Stomach (tissue), 9 donors: ENCODE measurements around the gene PTPRS. TPM values are rescaled to one million over a fixed set of nuclear protein-coding genes. Genes with fewer than 3 reads are reported as not detected.

Experiments used
- DNase-seq, 2 donors: peaks; one replicate each; pipeline versions ENCODE4 v3.0.0 to v3.0.0-alpha.2; 2013 to 2019
- H3K27ac ChIP-seq, 5 donors: fragments of 200-600 bp in 4 of 5; sonication (generic) in 4 of 5; one replicate each; pipeline ENCODE4 v1.5.1; 2013 to 2019; ENCODE audit warnings: mild to moderate bottlenecking in 1 of 5, moderate library complexity in 1 of 5
- H3K27me3 ChIP-seq, 3 donors: fragments of 200-600 bp; sonication (generic); one replicate each; pipeline ENCODE4 v1.5.1; 2017 to 2019; ENCODE audit warnings: mixed run types in 1 of 3
- H3K36me3 ChIP-seq, 4 donors: fragments of 200-600 bp; sonication (generic); 1 replicate in 3 of 4; 2 replicates in 1 of 4; pipeline ENCODE4 v1.5.1; 2016 to 2019
- H3K4me1 ChIP-seq, 4 donors: fragments of 200-600 bp; sonication (generic); one replicate each; pipeline ENCODE4 v1.5.1; 2016 to 2019
- H3K4me3 ChIP-seq, 4 donors: fragments of 200-600 bp; sonication (generic) in 3 of 4; one replicate each; pipeline ENCODE4 v1.5.1; 2016 to 2019; ENCODE audit warnings: mild to moderate bottlenecking in 1 of 4
- H3K9me3 ChIP-seq, 4 donors: fragments of 200-600 bp; sonication (generic); one replicate each; pipeline ENCODE4 v1.5.1; 2016 to 2019
- CTCF ChIP-seq, 7 experiments: fragments of 450-650 bp in 4 of 7; fragments of 200-600 bp in 3 of 7; sonication (generic) in 3 of 7; IDR thresholded peaks; one replicate each; pipeline ENCODE4 v1.5.1; 2016 to 2019; ENCODE audit warnings: antibody characterized with exemption in 7 of 7, control low read depth in 2 of 7, mild to moderate bottlenecking in 1 of 7
- EP300 ChIP-seq: sonication (generic); formaldehyde crosslinking; IDR thresholded peaks from one replicate; pipeline ENCODE4 v1.6.1; 2017; ENCODE audit warnings: antibody characterized with exemption
- POLR2A ChIP-seq, 4 donors: fragments of 450-650 bp; IDR thresholded peaks; one replicate each; pipeline ENCODE4 v1.6.1; 2016; ENCODE audit warnings: antibody characterized with exemption in 4 of 4, control low read depth in 2 of 4, mild to moderate bottlenecking in 1 of 4, moderate library complexity in 1 of 4
- POLR2AphosphoS5 ChIP-seq, 3 donors: sonication (generic); formaldehyde crosslinking; IDR thresholded peaks; one replicate each; pipeline ENCODE4 v1.6.1; 2016; ENCODE audit warnings: antibody characterized with exemption in 3 of 3
- WGBS, 5 donors: extraction: QIAGEN DNeasy Blood & Tissue Kit in 3 of 5; methylation state at CpG; one replicate each; pipeline versions ENCODE4 v1.1.5 to v1.1.7; 2013 to 2018; 5-methylcytosine and 5-hydroxymethylcytosine counted together
- intact Hi-C: fragments of 100-400 bp; cut with DNase I; formaldehyde crosslinking; loops from one replicate; pipeline ENCODE4 v1.15.1; 2023; ENCODE audit warnings: low total_unique reads
- polyA plus RNA-seq, 3 donors: library from polyadenylated mRNA; stranded (reverse); fragments of 200-250 nt; gene quantifications; one replicate each; pipeline ENCODE4 v1.2.3, GENCODE V29; 2013
- total RNA-seq, 5 donors: library from RNA; depleted of rRNA; stranded (reverse); fragments of >200 nt; gene quantifications; one replicate each; pipeline versions ENCODE4 v1.1.0 to v1.2.3, GENCODE V29; 2014 to 2016
- donor health status: healthy with polysubstance abuse.
- donor health status: Bipolar disorder and iron deficiency.
- donor health status: healthy.

The PTPRS gene
- total and polyA plus RNA-seq, 8 donors, result 6.9 to 142 (median 57.1) TPM

- Histone ChIP-seq H3K4me1 (no peaks in the 10 kb centered on the region), H3K27ac (no peak overlapping the region), H3K9me3 (no peaks in the 10 kb centered on the region), H3K27me3 (peaks cover 0 to 83% (median 22%) of the 10 kb centered on the region in 3 donors), H3K36me3 (no peaks in the 10 kb centered on the region), H3K4me3 (no peak overlapping the region)
- no peak for DNase-seq
- intact Hi-C loops, result no loop called here
- WGBS, 5 donors, result 82 to 89% (median 88%) methylated on average over 4 of the region's 4 CpGs
- TF ChIP-seq POLR2AphosphoS5 (IDR thresholded peaks at IDR 0.05) (no peak), POLR2A (IDR thresholded peaks at IDR 0.05) (no peak), CTCF (IDR thresholded peaks at IDR 0.05) (no peak), EP300 (no peak)
Observed at GRCh38 chr19:5354403-5354802, 13.8 kb upstream of the PTPRS start.

GRCh38 chr19:5352229-5352763, 11.7 kb upstream of the PTPRS start:
- Histone ChIP-seq H3K27ac (no peak overlapping the region), H3K9me3 (no peaks in the 10 kb centered on the region), H3K4me3 (no peak overlapping the region), H3K4me1 (no peaks in the 10 kb centered on the region), H3K27me3 (peaks cover 0 to 69% (median 18%) of the 10 kb centered on the region in 3 donors), H3K36me3 (no peaks in the 10 kb centered on the region)
- TF ChIP-seq POLR2A (IDR thresholded peaks at IDR 0.05) (no peak), CTCF (IDR thresholded peaks at IDR 0.05) (no peak), POLR2AphosphoS5 (IDR thresholded peaks at IDR 0.05) (no peak), EP300 (no peak)
- intact Hi-C loops, result no loop called here
- DNase-seq, result no peak
- 18 to 31% (median 26%) methylated on average over 8 of the region's 8 CpGs for WGBS, 5 donors

GRCh38 chr19:5351731-5352228, 11.2 kb upstream of the PTPRS start:
- 62 to 85% (median 71%) methylated on average over 2 of the region's 2 CpGs for WGBS, 5 donors
- H3K4me3 ChIP-seq, result no peak overlapping the region
- intact Hi-C loops, result no loop called here
- no peak for DNase-seq
- no peaks in the 10 kb centered on the region for H3K4me1 ChIP-seq
- H3K36me3 ChIP-seq, result no peaks in the 10 kb centered on the region
- H3K9me3 ChIP-seq, result no peaks in the 10 kb centered on the region
- peaks cover 0 to 64% (median 14%) of the 10 kb centered on the region in 3 donors for H3K27me3 ChIP-seq
- TF ChIP-seq POLR2A (IDR thresholded peaks at IDR 0.05) (no peak), POLR2AphosphoS5 (IDR thresholded peaks at IDR 0.05) (no peak), EP300 (no peak), CTCF (IDR thresholded peaks at IDR 0.05) (no peak)
- H3K27ac ChIP-seq, result no peak overlapping the region

- H3K4me1 ChIP-seq, result no peaks in the 10 kb centered on the region
- peaks cover 0 to 47% (median under 1%) of the 10 kb centered on the region in 3 donors for H3K27me3 ChIP-seq
- no peaks in the 10 kb centered on the region for H3K9me3 ChIP-seq
- no peak for DNase-seq
- TF ChIP-seq CTCF (IDR thresholded peaks at IDR 0.05) (no peak), POLR2A (IDR thresholded peaks at IDR 0.05) (no peak), POLR2AphosphoS5 (IDR thresholded peaks at IDR 0.05) (no peak), EP300 (no peak)
- H3K4me3 ChIP-seq, result no peak overlapping the region
- H3K36me3 ChIP-seq, result no peaks in the 10 kb centered on the region
- intact Hi-C loops, result no loop called here
- WGBS, 5 donors, result 56 to 79% (median 64%) methylated on average over 3 of the region's 3 CpGs
- no peak overlapping the region for H3K27ac ChIP-seq
Observed at GRCh38 chr19:5349041-5349440, 8.4 kb upstream of the PTPRS start.
